ENCODE measurements around the gene UNC5B.

Gene UNC5B

GRCh38 chr10:71255808-71256660, 43.7 kb downstream of the UNC5B start:
- peak; percentile 66 for DNase-seq

DNA sequence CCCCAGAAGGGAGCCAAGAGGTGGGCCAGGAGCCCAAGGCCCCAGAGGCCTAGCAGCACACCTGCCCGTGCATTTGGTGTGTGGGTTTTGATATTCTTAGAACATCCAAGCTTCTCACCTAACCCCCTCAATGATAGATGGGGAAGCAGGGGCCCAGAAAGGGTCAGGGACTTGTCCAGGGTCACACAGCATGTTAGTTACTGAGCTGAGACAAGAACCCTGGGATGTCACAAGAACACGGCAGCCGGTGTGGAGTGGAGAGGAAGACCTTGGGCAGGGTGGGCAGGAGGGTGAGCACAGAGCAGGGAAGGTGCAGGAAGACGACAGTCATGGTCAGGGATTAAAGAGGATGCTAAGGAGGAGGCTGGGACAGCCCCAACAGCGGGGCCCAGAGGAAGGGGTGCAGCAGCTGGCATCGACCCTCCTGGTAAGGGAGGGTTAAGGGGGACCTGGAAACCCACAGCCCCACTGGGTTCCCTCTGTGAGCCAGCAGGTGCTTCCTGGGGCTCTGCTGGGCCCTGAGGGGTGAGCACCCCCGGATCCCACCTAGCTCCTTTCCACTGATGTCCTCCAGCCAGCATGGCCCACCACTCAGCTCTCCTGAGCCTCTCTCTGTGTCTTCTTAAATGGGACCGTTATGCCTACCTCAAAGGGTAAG, 44.4 kb downstream of the UNC5B start:
- DNase-seq, result no peak

DNA sequence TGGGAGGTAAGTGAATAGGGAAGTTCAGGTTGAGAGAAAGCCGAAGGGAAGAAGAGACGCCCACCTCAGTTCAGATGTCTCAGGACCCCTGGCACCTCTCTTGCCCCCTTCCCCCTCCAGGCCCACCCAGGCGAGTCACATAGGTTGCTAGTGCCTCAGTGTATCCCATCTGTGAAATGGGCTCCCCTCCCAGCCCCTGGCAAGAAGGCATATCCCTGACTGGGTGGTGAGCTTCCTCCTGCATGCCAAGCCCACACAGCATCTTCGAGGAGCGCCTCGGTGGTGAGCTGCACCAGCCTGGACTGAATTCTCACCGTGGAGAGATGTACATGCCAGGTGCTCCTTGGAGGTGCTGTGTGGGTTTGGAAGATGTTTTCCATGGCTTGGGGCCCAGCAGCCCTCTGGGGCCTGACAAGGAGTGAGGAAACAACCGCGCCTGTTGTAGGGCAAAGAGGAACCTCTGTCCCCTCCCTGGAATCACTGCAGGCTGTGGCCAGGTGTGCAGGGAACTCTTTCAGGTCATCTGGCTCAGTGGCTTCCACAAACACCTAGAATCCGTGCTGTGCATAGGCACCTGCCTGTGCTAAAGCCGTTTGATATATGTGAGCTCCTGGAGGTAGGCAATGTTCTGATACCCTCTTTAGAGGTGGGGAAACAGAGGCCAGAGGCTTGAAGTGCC, 45.1 kb downstream of the UNC5B start:
- DNase-seq, result no peak

DNA sequence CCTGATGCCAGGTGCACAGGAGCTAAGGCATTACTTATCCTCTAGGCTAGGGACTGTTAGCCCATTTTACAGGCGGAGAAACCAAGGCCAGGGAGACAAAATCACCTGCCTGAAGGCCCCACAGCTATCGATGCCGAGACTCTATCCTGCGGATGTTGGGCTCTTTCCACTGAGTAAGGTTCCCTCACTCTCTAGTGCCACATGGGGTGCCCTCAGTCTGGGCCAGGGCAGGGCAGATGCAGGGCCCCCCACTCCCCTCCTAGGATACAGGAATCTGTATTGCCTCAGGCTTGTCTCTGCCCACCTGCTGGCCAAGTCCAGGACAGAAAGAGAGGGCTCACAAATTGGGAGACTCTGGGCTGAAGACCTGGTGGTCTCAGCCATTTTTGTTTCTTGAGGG, 45.7 kb downstream of the UNC5B start:
- DNase-seq, result no peak

GRCh38 chr10:71258446-71259145, 46.2 kb downstream of the UNC5B start:
- DNase-seq, result no peak

DNA sequence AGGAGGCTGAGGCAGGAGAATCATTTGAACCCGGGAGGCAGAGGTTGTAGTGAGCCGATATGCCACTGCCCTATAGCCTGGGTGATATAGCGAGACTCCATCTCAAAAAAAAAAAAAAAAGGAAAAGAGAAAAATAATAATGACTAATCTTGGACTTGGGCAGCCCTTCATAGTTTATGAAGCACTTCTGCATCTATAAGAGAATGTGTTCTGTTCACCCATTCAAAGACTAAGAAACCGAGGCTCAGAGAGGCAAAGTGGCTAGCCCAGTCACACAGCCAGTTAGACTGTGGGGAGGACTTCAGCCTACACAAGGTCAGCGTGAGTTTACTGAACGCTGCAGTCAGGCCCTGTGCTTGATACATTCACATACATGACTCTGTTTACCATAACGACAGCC, 46.9 kb downstream of the UNC5B start:
- DNase-seq, result no peak

DNA sequence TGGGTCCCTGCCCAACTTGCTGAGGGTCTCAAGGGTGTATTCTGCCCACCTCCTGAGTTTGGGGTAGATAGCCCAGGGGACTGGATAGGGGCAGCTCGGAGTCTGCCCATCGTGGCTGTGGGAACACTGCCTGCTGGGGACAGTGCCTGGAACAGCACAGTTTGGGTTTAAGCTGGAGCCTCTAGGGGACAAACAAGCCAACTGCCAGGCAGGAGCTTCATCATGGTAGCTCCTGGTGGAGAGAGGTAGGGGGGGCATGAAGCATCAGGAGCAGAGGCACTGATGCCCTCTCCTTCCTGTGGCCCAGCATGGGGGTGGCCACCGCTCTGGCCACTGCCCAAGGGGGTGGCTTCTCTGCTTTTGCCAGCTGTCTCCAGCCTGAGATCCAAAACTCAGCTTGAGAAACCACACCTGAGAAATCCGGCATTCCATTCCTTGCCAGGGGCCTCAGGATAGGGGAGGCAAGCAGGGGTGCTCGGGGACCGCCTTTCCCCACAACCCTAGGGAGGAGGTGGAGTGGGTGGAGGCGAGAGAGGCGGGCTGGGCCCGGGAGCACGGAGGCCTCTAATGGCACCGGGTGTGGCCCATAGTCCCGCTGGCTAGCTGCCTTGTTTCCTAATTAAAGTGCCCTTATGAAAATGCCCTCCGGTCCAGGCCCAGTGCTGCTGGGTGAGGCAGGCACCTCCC, 47.6 kb downstream of the UNC5B start:
- no peak for DNase-seq

DNA sequence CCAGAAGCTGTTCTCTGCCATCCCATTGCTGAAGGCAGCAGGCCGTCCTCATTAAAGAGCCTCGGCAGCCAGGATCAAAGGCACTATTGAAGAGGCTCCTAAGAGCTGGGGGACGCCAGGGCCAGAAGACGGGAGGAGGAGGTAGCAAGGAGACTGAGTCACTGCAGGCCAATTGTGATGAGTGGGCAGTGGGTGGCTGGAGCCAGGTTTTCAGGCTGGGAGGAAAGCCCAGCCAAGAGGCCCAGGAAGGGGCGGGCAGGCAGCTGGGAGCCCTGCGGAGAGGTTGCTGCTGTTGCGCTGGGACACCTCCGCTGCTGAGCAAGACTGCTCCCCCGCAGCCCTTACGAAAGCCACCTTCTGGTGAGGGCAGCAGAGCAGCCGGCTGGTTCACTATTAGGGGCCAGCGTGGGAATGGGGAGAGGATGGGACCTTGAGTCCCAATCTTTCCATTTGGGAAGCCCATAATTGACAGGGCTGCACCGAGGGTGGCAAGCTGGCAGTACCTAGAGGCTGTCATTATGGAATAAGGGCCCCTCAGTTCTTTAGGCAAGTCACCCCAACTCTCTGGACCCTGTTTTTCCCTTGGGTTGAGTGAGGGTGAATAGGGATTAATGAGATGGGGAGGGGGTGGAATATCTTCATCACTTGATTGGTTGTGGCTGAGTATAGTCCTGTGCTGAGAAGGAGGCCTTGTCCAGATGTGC, 48.4 kb downstream of the UNC5B start:
- peak; percentile 45 for DNase-seq

GRCh38 chr10:71262027-71262426, 49.7 kb downstream of the UNC5B start:
- no peak for DNase-seq

GRCh38 chr10:71262817-71263216, 50.4 kb downstream of the UNC5B start:
- DNase-seq, result no peak

GRCh38 chr10:71263376-71263775, 51.0 kb downstream of the UNC5B start:
- DNase-seq, result no peak

- DNase-seq, result no peak
Measured at GRCh38 chr10:71264345-71265200, 52.2 kb downstream of the UNC5B start.

GRCh38 chr10:71265201-71265575, 52.8 kb downstream of the UNC5B start:
- no peak for DNase-seq

DNA sequence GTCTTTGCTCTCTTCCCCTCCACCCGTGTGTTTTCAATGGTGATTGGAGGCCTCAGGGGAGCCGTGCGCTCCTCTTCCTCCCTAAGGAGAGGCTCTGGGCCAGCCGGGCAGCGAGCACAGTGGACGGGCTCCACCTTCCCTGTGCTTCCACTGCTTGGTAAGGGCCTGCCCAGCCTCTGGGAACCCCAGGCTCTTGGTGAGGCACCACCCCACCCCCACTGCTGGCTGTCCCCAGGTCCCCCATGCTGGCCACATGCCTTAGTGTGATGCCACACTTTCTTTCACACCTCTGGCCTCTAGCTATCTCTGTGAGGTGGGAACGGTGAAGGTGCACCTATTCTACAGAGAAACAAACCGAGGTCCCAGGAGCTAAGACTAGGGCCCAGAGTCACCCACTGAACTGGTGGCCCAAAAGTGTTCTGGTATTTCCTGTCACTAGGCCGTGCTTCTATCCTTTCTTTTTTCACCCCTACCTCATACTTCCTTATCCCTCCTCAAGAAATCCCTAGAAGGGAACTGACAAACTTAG, 53.3 kb downstream of the UNC5B start:
- no peak for DNase-seq

- no peak for DNase-seq
Measured at GRCh38 chr10:71266147-71266917, 54.0 kb downstream of the UNC5B start.

- no peak for DNase-seq
Measured at GRCh38 chr10:71266918-71267442, 54.6 kb downstream of the UNC5B start.

GRCh38 chr10:71267508-71268240, 55.3 kb downstream of the UNC5B start:
- no peak for DNase-seq

GRCh38 chr10:71268247-71268691, 55.9 kb downstream of the UNC5B start:
- no peak for DNase-seq

DNA sequence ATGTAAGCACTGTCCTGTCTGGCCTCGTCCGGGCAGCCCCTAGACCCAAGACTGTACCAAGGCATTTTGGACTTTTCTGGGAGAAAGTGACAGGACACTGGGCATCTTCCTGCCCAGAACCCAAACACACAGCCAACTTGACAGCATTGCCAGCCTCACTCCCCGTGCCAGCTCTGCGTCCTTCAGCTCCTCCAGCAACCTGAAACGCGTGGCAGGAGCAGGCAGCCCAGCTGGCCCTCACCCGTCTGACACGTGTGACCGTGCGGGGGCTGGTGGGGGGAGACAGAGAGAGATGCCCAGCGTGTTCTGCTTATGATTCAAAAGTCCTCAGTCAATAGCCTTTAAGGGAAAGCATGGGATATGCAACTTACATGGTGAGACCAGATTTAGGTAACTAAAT, 56.4 kb downstream of the UNC5B start:
- no peak for DNase-seq
